GM18520 (cell line): ENCODE results near the gene TIMM29.
A peak's percentile ranks its signal among the peaks of the same experiment; 100 is the strongest.

Experiments used
- ATAC-seq: cut with Tn5 transposase; IDR thresholded peaks from one replicate; pipeline ENCODE4 v1.9.1; 2021; ENCODE audit not compliant: unreplicated experiment

The TIMM29 gene

GRCh38 chr19:10928563-10929401 lies at the start of gene TIMM29, which contains the start of gene YIPF2:
Gene TIMM29 (plus strand): TSS chr19:10928811. CDS start chr19:10928823, 12 bp downstream.
Gene YIPF2 (minus strand): TSS chr19:10928639. CDS start chr19:10928410, 229 bp downstream.
- peak; percentile 72 for ATAC-seq

GRCh38 chr19:10881403-10882107 lies 47.1 kb upstream of the TIMM29 start:
- ATAC-seq, result no peak

GRCh38 chr19:10882108-10882457 lies 46.5 kb upstream of the TIMM29 start:
- no peak for ATAC-seq

GRCh38 chr19:10884274-10884673 lies 44.3 kb upstream of the TIMM29 start:
- no peak for ATAC-seq

DNA sequence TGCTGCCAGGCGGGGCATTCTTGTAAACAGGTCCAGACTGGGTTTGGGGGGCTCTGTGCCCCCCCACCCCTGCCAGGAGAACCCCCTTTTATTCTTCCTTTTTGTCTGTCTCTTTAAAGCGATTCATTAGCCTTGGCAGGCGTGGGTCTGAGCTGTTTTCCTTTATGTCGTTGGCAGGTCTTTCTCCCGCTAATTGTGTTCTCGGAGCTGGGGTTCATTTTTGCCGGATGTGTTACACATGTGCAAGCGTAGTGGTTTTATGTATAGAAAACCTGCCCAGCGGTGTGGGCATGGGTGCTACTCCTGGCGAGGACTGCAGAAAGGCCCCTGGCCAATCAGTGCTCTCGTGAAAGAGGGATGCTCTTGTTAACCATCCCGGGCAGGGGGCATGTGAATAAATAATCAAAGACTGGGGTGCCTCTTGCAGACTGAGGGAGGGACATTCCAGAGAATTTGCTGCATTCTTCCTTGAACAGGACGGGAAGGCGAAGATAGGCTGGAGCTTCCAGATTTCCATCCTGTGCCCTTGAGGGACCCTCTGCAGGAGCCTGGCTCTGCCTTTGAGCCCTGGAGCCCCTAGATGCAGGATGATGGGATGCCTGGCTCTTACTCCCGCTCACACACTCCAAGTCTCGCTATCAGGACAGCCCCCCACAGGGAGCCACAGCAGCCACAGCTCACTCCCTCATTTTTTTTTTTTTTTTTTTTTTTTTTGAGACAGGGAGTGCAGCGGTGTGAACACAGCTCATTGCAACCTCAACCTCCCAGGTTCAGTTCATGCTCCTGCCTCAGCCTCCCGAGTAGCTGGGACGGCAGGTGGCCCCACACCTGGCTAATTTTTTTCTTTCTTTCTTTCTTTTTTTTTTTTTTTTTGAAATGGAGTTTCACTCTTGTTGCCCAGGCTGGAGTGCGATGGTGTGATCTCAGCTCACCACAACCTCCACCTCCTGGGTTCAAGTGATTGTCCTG lies 43.1 kb upstream of the TIMM29 start:
- no peak for ATAC-seq

GRCh38 chr19:10887616-10888367 lies 40.8 kb upstream of the TIMM29 start:
- ATAC-seq, result no peak

GRCh38 chr19:10888421-10888866 lies 40.2 kb upstream of the TIMM29 start:
- ATAC-seq, result no peak

DNA sequence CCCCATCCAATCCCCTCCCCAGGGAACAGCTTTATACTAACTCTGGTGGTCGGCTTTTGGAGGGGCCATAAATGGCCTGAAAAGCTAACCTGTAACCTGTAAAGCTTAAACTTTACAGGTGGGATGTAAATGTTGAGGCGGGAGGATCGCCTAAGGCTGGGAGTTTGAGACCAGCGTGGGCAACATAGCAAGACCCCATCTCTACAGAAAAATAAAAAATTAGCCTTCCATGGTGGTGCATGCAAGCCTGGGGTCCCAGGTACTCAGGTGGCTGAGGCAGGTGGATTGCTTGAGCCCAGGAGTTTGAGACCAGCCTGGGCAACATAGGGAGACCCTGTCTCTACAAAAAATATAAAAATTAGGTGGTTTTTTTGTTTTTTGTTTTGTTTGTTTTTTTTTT lies 38.7 kb upstream of the TIMM29 start:
- no peak for ATAC-seq

DNA sequence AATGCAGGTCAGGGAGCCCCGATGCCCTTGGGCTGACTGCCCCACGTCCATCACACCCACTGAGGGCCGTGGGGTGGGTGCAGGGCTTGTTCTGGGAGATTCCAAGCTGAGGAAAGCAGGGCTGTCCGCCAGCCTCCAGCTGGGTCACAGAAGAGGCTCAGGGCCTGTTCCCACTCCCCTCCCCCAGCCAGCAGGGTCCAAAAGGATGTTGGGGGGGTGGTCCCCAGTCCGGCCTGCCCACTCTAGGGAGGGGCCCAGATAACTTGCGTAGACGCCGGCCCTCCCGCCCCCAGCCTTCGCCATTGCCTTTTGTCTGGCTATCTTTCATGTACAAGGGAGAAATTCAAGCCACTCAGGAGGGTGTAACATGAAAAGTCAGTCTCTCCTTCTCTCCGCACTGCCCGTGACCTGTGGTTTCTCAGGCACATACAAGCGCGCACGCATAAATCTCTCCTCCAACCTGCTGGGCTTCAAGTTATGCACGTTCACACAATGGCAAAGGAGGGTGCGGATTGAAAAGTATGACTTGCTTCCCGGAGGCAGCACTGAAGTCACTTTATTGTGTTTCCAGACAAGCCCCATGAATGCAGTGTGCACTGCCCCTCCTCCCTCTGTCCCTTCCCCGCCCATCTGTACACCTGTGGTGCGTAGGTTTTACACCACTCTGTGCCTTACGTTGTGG lies 37.1 kb upstream of the TIMM29 start:
- no peak for ATAC-seq

DNA sequence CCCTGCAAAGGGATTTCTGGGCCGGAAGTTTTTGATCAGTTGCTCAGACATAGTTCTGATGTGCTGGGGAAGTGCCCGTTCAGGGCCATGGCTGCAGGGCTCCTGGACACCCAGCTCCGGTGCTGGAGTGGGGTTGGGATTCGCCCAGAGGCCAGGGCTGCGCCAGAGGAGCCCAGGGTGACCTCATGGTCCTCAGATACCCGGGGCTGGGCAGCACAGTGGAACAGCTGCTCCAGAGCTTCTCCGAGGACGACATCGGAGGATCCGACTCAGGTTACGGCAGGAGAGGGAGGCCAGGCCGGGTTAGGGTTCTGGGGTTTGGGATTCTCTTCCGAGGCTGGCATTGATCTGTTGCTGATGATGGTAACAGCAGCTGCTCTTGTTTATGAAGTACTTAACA lies 36.4 kb upstream of the TIMM29 start:
- no peak for ATAC-seq

GRCh38 chr19:10894911-10895213 lies 33.7 kb upstream of the TIMM29 start:
- ATAC-seq, result no peak

GRCh38 chr19:10895363-10895762 lies 33.2 kb upstream of the TIMM29 start:
- no peak for ATAC-seq

DNA sequence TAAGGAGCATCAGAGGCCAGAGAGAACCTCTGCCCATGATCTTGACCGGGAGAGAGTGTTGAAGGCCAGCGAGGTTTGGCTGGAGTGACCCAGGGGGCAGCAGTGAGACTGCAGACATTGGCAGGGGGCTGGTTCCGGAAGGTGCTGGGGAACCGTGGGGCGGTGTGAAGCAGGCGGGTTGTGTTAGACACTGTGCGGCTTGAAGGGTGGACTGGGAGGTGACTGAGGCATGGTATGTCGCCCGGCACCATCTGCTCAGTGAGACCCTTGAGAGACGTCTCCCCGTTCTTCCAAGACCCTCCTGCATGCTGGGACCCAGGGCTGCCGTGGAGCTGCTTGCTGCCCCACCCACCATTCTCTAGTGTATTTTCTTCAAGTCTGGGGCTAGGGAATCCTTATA lies 32.7 kb upstream of the TIMM29 start:
- no peak for ATAC-seq

DNA sequence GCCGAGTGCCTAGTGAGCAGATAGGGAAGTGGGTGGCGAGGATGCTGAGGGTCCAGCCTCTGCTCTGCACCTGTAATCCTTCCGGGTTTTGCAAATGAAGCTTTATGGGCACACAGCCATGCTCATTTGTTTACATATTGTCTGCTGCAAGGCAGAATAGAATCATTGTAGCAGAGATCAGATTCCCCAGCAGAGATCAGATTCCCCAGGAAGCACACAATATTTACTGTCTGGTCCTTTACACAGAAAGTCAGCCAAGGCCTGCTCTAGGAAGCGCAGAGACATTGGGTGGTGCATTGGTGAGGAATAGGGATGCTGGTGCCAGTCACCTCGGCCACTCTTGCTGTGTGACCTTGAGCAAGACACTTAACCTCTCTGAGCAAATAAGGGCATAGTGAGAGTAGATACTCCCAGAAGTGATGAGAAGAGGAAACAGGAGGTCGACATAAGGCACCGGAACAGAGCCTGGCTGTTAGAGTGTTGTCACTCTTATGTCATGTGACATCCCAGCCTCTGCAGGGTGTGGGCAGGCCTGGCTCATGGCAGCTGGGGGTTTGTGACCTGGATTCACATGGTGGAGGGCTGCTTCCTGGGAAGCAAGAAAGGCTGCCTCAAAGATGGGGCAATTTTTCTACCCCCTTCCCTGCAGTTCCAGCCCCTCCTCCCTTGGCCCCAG lies 31.6 kb upstream of the TIMM29 start:
- ATAC-seq, result no peak

DNA sequence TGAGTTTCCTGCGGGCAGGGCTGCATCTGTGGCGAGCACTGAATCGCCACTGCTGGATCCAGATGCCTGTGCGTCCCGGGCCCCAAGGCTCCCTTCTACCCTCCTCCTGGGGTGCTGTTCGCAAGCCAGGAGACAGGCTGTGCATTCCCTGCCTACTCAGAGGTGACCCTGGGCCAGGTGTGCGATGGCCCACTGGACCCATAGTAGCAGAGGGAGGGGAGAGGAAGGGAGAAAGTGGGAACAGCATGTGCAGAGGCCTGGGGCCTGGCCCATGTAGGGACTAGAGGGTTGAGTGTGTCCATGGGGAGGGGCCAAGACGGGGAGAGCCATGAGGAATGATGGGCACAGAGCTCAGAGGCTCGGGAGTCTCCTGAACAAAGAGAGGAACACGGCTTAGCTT lies 30.0 kb upstream of the TIMM29 start:
- ATAC-seq, result no peak

DNA sequence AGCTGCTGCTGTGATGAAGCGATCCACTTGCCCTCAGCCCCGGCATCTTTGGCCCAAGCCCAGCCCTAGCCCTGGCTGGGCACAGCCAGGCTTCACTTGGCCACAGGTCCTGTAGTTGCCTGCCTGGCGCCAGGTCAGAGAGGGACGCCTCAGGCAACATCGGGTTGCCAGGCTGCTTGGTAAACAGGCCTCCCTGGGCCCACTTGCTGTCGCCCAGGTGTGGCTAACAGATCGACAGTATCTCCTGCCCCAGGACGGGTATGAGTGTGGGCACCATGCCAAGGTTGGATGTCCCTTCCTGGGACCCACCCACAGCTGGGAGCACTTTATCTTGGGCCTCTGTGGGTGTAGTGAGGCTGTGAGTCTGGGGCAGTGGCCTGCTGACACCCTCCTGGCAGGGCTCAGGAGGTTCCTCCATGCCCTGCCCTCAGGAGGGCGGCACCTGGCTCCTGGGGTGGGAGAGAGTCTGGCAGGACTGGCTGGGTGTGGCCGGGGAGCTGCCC lies 29.4 kb upstream of the TIMM29 start:
- no peak for ATAC-seq

- no peak for ATAC-seq
Measured at GRCh38 chr19:10907925-10908324, 20.7 kb upstream of the TIMM29 start.

- ATAC-seq, result no peak
Measured at GRCh38 chr19:10908380-10908960, 20.1 kb upstream of the TIMM29 start.
